Aorta (tissue), 5 donors: ENCODE results near the gene RNFT2. TPM values are rescaled to one million over a fixed set of nuclear protein-coding genes. Genes with fewer than 3 reads are reported as not detected.
"Not testable (repeated sequence)": the region's sequence is repeated elsewhere in the genome, so short reads cannot be mapped to it uniquely, and the experiment has no call there.

Experiments used
- ATAC-seq: fragments of 200-7000 bp; cut with Tn5 transposase; one replicate; pipeline ENCODE4 v1.9.1; 2022; ENCODE audit warnings: moderate library complexity; ENCODE audit not compliant: low FRiP score
- DNase-seq, 2 donors: peaks; one replicate each; pipeline ENCODE4 v3.0.0-alpha.2; 2020
- H3K27ac ChIP-seq, 2 donors: one replicate each; pipeline ENCODE4 v1.5.1; 2013; ENCODE audit warnings: low read length in 2 of 2, mild to moderate bottlenecking in 2 of 2, moderate library complexity in 2 of 2, control low read depth in 1 of 2, inconsistent platforms in 1 of 2, low read depth in 1 of 2
- H3K27me3 ChIP-seq, 2 donors: one replicate each; pipeline ENCODE4 v1.6.1; 2013; ENCODE audit warnings: control low read depth in 1 of 2, low read length in 1 of 2, mild to moderate bottlenecking in 1 of 2, moderate library complexity in 1 of 2; ENCODE audit not compliant: insufficient read depth in 2 of 2, control insufficient read depth in 1 of 2
- H3K36me3 ChIP-seq, 2 donors: one replicate each; pipeline ENCODE4 v1.6.1; 2013; ENCODE audit warnings: control low read depth in 1 of 2, low read length in 1 of 2, mild to moderate bottlenecking in 1 of 2; ENCODE audit not compliant: insufficient read depth in 2 of 2, control insufficient read depth in 1 of 2
- H3K4me1 ChIP-seq, 2 donors: one replicate each; pipeline ENCODE4 v1.6.1; 2013; ENCODE audit warnings: low read length in 2 of 2, control low read depth in 1 of 2, mild to moderate bottlenecking in 1 of 2, moderate library complexity in 1 of 2; ENCODE audit not compliant: insufficient read depth in 2 of 2, control insufficient read depth in 1 of 2
- H3K4me3 ChIP-seq, 2 donors: one replicate each; pipeline ENCODE4 v1.5.1; 2013; ENCODE audit warnings: low read length in 2 of 2, control low read depth in 1 of 2, mild to moderate bottlenecking in 1 of 2
- H3K9me3 ChIP-seq: one replicate; pipeline ENCODE4 v1.6.1; 2013; ENCODE audit warnings: mild to moderate bottlenecking, low read length; ENCODE audit not compliant: control insufficient read depth
- WGBS, 2 donors: extraction: QIAGEN DNeasy Blood & Tissue Kit; methylation state at CpG; one replicate each; pipeline ENCODE4 v1.1.7; 2013; 5-methylcytosine and 5-hydroxymethylcytosine counted together
- intact Hi-C, 2 donors: fragments of 100-400 bp; cut with DNase I; formaldehyde crosslinking; loops; one replicate each; pipeline versions ENCODE4 v1.14.2 to v1.15.0; 2022
- polyA plus RNA-seq, 2 donors: library from polyadenylated mRNA; stranded (reverse); fragments of 200-250 nt; gene quantifications; one replicate each; pipeline ENCODE4 v1.2.3, GENCODE V29; 2013
- total RNA-seq, 2 donors: library from RNA; stranded (reverse); fragmentation: NEBNext Ultra II Directional; extraction: Animal tissue kit (Norgen Biotek cat#: 25700); gene quantifications; one replicate each; pipeline ENCODE4 v1.2.1, GENCODE V29; 2021
- donor health status: healthy with polysubstance abuse.
- donor health status: Bipolar disorder and iron deficiency.
- donor health status: DM: no; HTN: no; CAD: no.
- donor health status: DM: no; HTN: no; CAD: no.
- donor health status: DM: yes; HTN: yes; CAD: no.

Gene RNFT2
- total and polyA plus RNA-seq, 4 donors, result 1.6 to 3.1 (median 2.4) TPM

DNA sequence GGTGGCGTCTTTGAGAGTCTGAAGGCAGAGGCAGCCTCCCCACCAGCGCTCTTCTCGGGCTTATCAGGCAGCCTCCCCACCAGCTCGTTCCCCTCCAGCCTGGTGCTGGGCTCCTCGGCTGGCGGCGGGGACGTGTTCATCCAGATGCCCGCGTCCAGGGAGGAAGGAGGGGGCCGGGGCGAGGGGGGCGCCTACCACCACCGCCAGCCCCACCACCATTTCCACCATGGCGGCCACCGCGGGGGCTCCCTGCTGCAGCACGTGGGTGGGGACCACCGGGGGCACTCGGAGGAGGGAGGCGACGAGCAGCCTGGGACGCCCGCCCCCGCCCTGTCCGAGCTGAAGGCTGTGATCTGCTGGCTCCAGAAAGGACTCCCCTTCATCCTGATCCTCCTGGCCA lies 11.8 kb downstream of the RNFT2 start:
- WGBS, 2 donors, result 94% methylated on average over 26 of the region's 26 CpGs
- H3K27ac ChIP-seq, result no peak overlapping the region
- no peaks in the 10 kb centered on the region for H3K4me1 ChIP-seq
- peak; percentile 19 for ATAC-seq
- H3K9me3 ChIP-seq, result no peaks in the 10 kb centered on the region
- no peaks in the 10 kb centered on the region for H3K27me3 ChIP-seq
- H3K36me3 ChIP-seq, result no peaks in the 10 kb centered on the region
- H3K4me3 ChIP-seq, result no peak overlapping the region
- DNase-seq, result no peak
- intact Hi-C loops, result no loop called here

DNA sequence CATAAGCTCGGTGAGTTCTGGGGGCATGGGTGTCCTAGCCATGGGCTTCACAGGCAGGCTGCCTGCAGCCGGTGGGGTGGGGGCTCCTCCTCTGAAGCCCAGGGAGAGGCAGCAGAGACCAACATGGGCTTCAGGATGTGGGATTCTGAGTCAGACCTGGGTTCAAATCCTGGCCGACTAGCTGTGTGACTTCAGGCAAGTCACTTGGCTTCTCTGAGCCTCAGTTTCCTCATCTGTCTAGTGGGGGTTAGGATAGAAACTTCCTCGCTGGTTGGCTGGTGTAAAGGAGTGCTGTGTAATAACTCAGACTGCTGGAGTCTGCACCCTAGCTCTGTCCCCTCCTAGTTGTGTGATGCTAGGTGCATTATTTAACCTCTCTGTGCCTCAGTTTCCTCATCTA lies 12.2 kb downstream of the RNFT2 start:
- Histone ChIP-seq H3K27ac (no peak overlapping the region), H3K4me3 (no peak overlapping the region), H3K4me1 (no peaks in the 10 kb centered on the region), H3K27me3 (no peaks in the 10 kb centered on the region), H3K36me3 (no peaks in the 10 kb centered on the region), H3K9me3 (no peaks in the 10 kb centered on the region)
- ATAC-seq, result no peak
- 96 to 97% methylated on average over 4 of the region's 4 CpGs for WGBS, 2 donors
- intact Hi-C loops, result no loop called here
- DNase-seq, result no peak

DNA sequence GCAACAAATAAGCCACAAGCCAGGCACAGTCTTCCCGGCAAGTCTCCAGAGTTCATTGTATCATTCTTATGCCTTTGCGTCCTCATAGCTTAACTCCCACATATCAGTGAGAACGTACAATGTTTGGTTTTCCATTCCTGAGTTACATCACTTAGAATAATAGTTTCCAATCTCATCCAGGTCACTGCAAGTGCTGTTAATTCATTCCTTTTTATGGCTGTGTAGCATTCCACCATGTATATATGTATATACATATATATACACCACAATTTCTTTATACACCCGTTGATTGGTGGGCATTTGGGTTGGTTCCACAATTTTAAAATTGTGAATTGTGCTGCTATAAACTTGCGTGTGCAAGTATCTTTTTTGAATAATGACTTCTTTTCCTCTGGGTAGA lies 16.0 kb downstream of the RNFT2 start:
- intact Hi-C loops, H3K9me3 ChIP-seq, H3K4me1 ChIP-seq, DNase-seq, H3K27me3 ChIP-seq, H3K27ac ChIP-seq, H3K4me3 ChIP-seq, ATAC-seq, H3K36me3 ChIP-seq: not testable (repeated sequence)
- 79 to 81% methylated on average over 5 of the region's 5 CpGs for WGBS, 2 donors

GRCh38 chr12:116754783-116755182 lies 16.7 kb downstream of the RNFT2 start:
- H3K27ac ChIP-seq, H3K4me3 ChIP-seq, H3K4me1 ChIP-seq, DNase-seq, H3K27me3 ChIP-seq, ATAC-seq, intact Hi-C loops, H3K36me3 ChIP-seq, H3K9me3 ChIP-seq: not testable (repeated sequence)
- 95 to 100% methylated on average over 1 of the region's 1 CpG for WGBS, 2 donors

DNA sequence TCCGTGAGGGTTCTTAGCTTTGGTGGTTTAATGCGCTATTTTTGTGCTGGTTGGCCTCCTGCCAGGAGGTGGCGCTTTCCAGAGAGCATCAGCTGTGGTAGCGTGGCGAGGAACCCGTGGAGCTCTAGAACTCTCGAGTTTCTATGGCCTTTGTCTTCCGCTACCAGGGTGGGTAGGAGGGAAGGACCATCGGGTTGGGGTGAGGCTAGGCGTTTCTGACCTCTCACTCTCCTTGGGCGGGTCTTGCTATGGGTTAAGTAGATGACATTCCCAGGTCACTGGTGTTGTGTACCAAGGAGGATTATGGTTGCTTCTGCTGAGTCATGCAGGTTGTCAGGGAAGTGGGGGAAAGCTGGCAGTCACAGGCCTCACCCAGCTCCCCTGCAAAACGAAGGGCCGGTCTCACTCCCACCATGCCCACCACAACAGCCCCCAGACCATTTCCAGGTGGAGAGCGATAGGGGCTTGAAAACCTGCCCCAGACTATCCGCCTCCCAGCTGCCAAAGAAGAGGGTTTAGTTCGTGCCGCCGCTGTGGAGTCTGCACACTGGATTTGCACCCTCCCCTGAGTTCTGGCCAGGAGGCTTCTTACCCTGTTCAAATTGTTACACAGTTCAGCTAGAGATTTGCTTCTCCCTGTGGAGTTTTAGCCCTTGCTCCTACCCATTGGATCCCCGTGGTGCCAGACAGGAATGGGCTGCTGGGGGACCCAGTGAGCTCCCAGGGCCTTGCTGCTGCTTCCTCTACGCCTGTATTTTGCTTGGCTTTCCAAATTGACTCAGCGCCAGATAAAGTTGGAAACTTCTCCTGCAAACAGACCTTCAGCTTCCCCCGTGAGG lies 21.9 kb downstream of the RNFT2 start:
- no peaks in the 10 kb centered on the region for H3K4me1 ChIP-seq
- H3K27ac ChIP-seq, result peak overlapping the region in 1 of 2 donors; percentile 23
- H3K36me3 ChIP-seq, result no peaks in the 10 kb centered on the region
- intact Hi-C loops, result no loop called here
- peak; percentile 33 for ATAC-seq
- no peaks in the 10 kb centered on the region for H3K27me3 ChIP-seq
- no peaks in the 10 kb centered on the region for H3K9me3 ChIP-seq
- peak overlapping the region in 1 of 2 donors; percentile 4 for H3K4me3 ChIP-seq
- DNase-seq, result peak; percentile 71 to 83
- WGBS, 2 donors, result 16 to 21% methylated on average over 22 of the region's 22 CpGs

DNA sequence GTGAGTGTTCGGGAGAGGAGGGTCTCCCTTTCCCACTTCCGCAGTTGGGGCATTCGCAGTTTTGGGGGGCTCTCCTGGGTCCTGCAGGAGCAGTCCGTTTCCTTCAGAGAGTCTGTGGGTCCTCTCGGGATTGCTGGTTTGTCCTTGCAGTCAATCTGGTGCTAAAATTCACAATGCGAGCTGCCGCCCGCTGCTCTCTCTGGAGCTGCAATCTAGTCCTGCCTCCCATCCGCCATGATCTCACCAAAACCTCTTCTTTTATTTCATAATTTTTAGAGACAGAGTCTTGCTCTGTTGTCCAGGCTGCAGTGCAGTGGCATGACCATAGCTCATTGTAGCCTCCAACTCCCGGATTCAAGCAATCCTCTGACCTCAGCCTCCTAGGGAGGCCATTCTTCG lies 22.5 kb downstream of the RNFT2 start:
- no peaks in the 10 kb centered on the region for H3K27me3 ChIP-seq
- intact Hi-C loops, result no loop called here
- H3K4me1 ChIP-seq, result no peaks in the 10 kb centered on the region
- H3K4me3 ChIP-seq, result peak overlapping the region in 1 of 2 donors; percentile 4
- WGBS, 2 donors, result 34 to 36% methylated on average over 11 of the region's 11 CpGs
- DNase-seq (no peak), ATAC-seq (no peak)
- H3K36me3 ChIP-seq, result no peaks in the 10 kb centered on the region
- no peak overlapping the region for H3K27ac ChIP-seq
- H3K9me3 ChIP-seq, result no peaks in the 10 kb centered on the region

DNA sequence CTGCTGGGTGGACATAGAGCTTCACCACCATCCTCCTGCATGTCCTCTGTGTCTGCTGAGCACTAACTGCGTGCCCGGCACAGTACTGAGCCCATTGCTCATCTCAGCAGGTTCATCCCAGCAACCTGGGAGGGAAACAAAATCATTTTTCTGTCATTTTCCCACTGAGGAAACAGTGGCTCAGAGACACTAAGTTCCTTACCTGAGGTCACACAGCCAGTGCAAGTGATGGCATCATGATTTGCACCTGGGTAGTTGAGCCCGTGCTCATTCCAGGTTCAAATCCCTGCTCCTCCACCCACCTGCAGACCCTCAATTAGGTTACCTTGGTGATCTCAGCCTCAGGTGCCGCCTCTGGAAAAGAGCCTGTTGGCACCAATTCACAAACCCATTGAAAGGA lies 23.4 kb downstream of the RNFT2 start:
- peak in 1 of 2 donors; percentile 20 for DNase-seq
- Histone ChIP-seq H3K9me3 (no peaks in the 10 kb centered on the region), H3K27ac (no peak overlapping the region), H3K4me3 (no peak overlapping the region), H3K4me1 (no peaks in the 10 kb centered on the region), H3K36me3 (no peaks in the 10 kb centered on the region), H3K27me3 (no peaks in the 10 kb centered on the region)
- ATAC-seq, result no peak
- WGBS, 2 donors, result 98 to 99% methylated on average over 4 of the region's 4 CpGs
- intact Hi-C loops, result no loop called here

GRCh38 chr12:116765271-116765670 lies 27.2 kb downstream of the RNFT2 start:
- intact Hi-C loops, result no loop called here
- Histone ChIP-seq H3K27me3 (no peaks in the 10 kb centered on the region), H3K36me3 (no peaks in the 10 kb centered on the region), H3K4me1 (no peaks in the 10 kb centered on the region), H3K4me3 (no peak overlapping the region), H3K27ac (no peak overlapping the region), H3K9me3 (no peaks in the 10 kb centered on the region)
- no peak for ATAC-seq
- 45 to 47% methylated on average over 5 of the region's 5 CpGs for WGBS, 2 donors
- peak in 1 of 2 donors; percentile 14 for DNase-seq

DNA sequence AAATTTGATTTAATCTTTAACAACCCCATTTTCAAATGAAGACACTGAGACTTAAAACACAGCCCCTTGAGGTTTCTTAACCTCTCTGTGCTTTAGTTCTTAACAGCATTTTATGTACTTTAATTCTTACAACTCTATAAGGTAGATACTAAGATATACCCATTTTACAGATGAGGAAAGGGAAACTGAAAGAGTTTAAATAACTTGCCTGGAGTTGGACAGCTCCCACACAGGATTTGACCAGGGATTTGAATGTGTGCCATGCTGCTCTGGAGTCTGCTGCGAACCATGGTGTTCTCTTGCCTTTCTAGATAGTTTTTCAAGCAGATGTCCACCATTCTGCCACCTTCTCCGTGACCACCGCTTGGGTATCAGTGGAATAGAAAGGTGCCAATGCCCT lies 28.2 kb downstream of the RNFT2 start:
- ATAC-seq, result no peak
- peak in 1 of 2 donors; percentile 2 for DNase-seq
- intact Hi-C loops, result no loop called here

More for the DNA sequence above, 28.2 kb downstream of the RNFT2 start:
- WGBS, 2 donors, result 95 to 98% methylated on average over 3 of the region's 3 CpGs
- no peak overlapping the region for H3K27ac ChIP-seq
- no peaks in the 10 kb centered on the region for H3K36me3 ChIP-seq
- H3K4me3 ChIP-seq, result no peak overlapping the region
- H3K27me3 ChIP-seq, result no peaks in the 10 kb centered on the region
- H3K4me1 ChIP-seq, result no peaks in the 10 kb centered on the region
- no peaks in the 10 kb centered on the region for H3K9me3 ChIP-seq
